KMS-11 (cell line): Measurements from ENCODE around the gene RGS10.

ENCODE experiments used
- H2AFZ ChIP-seq: fragments of 200-600 bp; sonication (generic); 2 replicates; pipeline ENCODE4 v1.6.1; 2016; ENCODE audit warnings: antibody characterized with exemption, mixed run types, low read depth
- H3K27ac ChIP-seq: fragments of 200-600 bp; sonication (generic); 2 replicates; pipeline ENCODE4 v1.6.1; 2016; ENCODE audit warnings: mild to moderate bottlenecking, mixed run types
- H3K27me3 ChIP-seq: fragments of 200-600 bp; sonication (generic); 2 replicates; pipeline ENCODE4 v1.6.1; 2017; ENCODE audit warnings: mild to moderate bottlenecking, low read depth, mixed run types, moderate library complexity; ENCODE audit not compliant: insufficient read depth
- H3K36me3 ChIP-seq: fragments of 200-600 bp; sonication (generic); 2 replicates; pipeline ENCODE4 v1.6.1; 2017; ENCODE audit warnings: mild to moderate bottlenecking, mixed run types; ENCODE audit not compliant: insufficient read depth
- H3K4me1 ChIP-seq: fragments of 200-600 bp; sonication (generic); 2 replicates; pipeline ENCODE4 v1.6.1; 2016; ENCODE audit warnings: mild to moderate bottlenecking, low read depth, mixed run types; ENCODE audit not compliant: poor library complexity, severe bottlenecking
- H3K4me2 ChIP-seq: fragments of 200-600 bp; sonication (generic); 2 replicates; pipeline ENCODE4 v1.7.0; 2016; ENCODE audit warnings: mild to moderate bottlenecking, mixed run types
- H3K4me3 ChIP-seq: fragments of 200-600 bp; sonication (generic); IDR thresholded peaks from 2 replicates; pipeline ENCODE4 v1.6.1; 2017; ENCODE audit warnings: low read depth, low read length, mixed read lengths; ENCODE audit not compliant: insufficient read depth
- H3K79me2 ChIP-seq: fragments of 200-600 bp; sonication (generic); 2 replicates; pipeline ENCODE4 v1.6.1; 2016; ENCODE audit warnings: low read depth, mixed run types; ENCODE audit not compliant: insufficient read depth
- H3K9ac ChIP-seq: fragments of 200-600 bp; sonication (generic); 2 replicates; pipeline ENCODE4 v1.6.1; 2016; ENCODE audit warnings: mild to moderate bottlenecking, mixed run types
- H4K20me1 ChIP-seq: fragments of 200-600 bp; sonication (generic); 2 replicates; pipeline ENCODE4 v1.6.1; 2016; ENCODE audit warnings: mild to moderate bottlenecking, mixed run types; ENCODE audit not compliant: insufficient read depth
- CTCF ChIP-seq: fragments of 200-600 bp; sonication (generic); conservative IDR thresholded peaks from 2 replicates; pipeline ENCODE4 v1.6.1; 2017; ENCODE audit warnings: low read depth, mild to moderate bottlenecking, antibody characterized with exemption, low read length, moderate library complexity, mixed read lengths

The RGS10 gene

GRCh38 chr10:119541046-119541445 lies 1.5 kb downstream of the RGS10 start:
- no peak overlapping the region for H3K9ac ChIP-seq
- no peak overlapping the region for H3K27ac ChIP-seq
- no peak overlapping the region for H3K4me3 ChIP-seq
- H3K36me3 ChIP-seq: no peaks in the 10 kb centered on the region
- no peak overlapping the region for H2AFZ ChIP-seq
- no peaks in the 10 kb centered on the region for H4K20me1 ChIP-seq
- H3K4me2 ChIP-seq: 0 out of 2 replicates have a peak overlapping the region, but pooled peaks have one; percentile 7
- no peaks in the 10 kb centered on the region for H3K27me3 ChIP-seq
- TF ChIP-seq CTCF: no peak
- peaks cover 25% of the 10 kb centered on the region for H3K4me1 ChIP-seq
- no peaks in the 10 kb centered on the region for H3K79me2 ChIP-seq

- H3K4me1 ChIP-seq: peaks cover 25% of the 10 kb centered on the region
- H3K4me3 ChIP-seq: no peak overlapping the region
- no peaks in the 10 kb centered on the region for H3K27me3 ChIP-seq
- H3K36me3 ChIP-seq: no peaks in the 10 kb centered on the region
- no peak for TF ChIP-seq CTCF
- no peak overlapping the region for H3K27ac ChIP-seq
- no peak overlapping the region for H3K4me2 ChIP-seq
- H3K79me2 ChIP-seq: no peaks in the 10 kb centered on the region
- H4K20me1 ChIP-seq: no peaks in the 10 kb centered on the region
- H3K9ac ChIP-seq: no peak overlapping the region
- no peak overlapping the region for H2AFZ ChIP-seq
These were observed 2.5 kb downstream of the RGS10 start for GRCh38 chr10:119540038-119540437.

GRCh38 chr10:119539359-119539825 lies 3.1 kb downstream of the RGS10 start:
- TF ChIP-seq CTCF: no peak
- Histone ChIP-seq H3K4me3 (no peak overlapping the region), H3K9ac (no peak overlapping the region), H3K36me3 (no peaks in the 10 kb centered on the region), H3K79me2 (no peaks in the 10 kb centered on the region), H4K20me1 (no peaks in the 10 kb centered on the region), H3K4me1 (peaks cover 25% of the 10 kb centered on the region), H3K4me2 (no peak overlapping the region), H3K27ac (no peak overlapping the region), H2AFZ (no peak overlapping the region), H3K27me3 (no peaks in the 10 kb centered on the region)

- Histone ChIP-seq H3K4me2 (no peak overlapping the region), H3K9ac (no peak overlapping the region), H3K4me3 (no peak overlapping the region), H3K79me2 (no peaks in the 10 kb centered on the region), H3K27me3 (no peaks in the 10 kb centered on the region), H3K4me1 (peaks cover 20% of the 10 kb centered on the region), H2AFZ (no peak overlapping the region), H3K36me3 (no peaks in the 10 kb centered on the region), H3K27ac (no peak overlapping the region), H4K20me1 (no peaks in the 10 kb centered on the region)
- TF ChIP-seq CTCF: no peak
These were observed 3.7 kb downstream of the RGS10 start for GRCh38 chr10:119538632-119539358.
